Renal pelvis (tissue), 4 donors: ENCODE data around the gene CHKB. TPM values are rescaled to one million over a fixed set of nuclear protein-coding genes. Genes with fewer than 3 reads are reported as not detected.

Experiments used
- DNase-seq: peaks from one replicate; pipeline ENCODE4 v3.0.0-alpha.2; 2013
- polyA plus RNA-seq, 3 donors: library from polyadenylated mRNA; unstranded; fragments of 120-200 nt; gene quantifications; one replicate each; pipeline ENCODE4 v1.2.1, GENCODE V29; 2013; ENCODE audit not compliant: insufficient read length in 3 of 3

CHKB gene
- polyA plus RNA-seq, 3 donors, result 74.5 to 109 (median 105) TPM

DNA sequence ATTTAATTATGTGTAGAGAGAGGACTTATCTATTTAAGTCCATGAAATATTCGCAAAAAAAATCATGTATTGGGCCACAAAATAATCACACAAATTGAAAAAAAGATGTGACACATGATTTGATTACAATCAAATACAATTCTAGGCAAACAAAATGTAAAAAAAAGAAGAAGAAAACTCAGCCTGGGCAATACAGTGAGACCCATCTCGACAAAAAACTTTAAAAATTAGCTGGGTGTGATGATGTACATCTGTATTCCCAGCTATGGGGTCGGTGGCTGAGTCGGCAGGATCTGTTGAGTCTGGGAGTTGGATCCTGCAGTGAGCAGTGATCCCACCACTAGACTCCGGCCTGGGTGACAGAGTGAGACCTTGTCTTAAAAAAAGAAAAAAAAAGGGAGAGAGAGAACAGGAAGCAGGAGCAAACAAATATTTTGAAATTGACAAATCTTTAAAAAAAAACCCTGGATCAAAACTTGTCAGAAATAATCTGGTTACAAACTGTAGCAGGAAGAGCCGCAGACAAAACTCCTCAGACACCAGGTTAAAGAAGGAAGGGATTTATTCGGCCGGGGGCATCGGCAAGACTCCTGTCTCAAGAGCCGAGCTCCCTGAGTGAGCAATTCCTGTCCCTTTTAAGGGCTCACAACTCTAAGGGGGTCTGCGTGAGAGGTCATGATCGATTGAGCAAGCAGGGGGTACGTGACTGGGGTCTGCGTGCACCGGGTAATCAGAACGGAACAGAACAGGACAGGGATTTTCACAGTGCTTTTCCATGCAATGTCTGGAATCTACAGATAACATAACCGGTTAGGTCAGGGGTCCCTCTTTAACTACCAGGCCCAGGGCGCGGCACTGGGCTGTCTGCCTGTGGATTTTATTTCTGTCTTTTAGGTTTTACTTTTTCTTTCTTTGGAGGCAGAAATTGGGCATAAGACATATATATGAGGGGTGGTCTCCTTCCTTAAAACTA, 49.5 kb downstream of the CHKB start:
- no peak for DNase-seq

GRCh38 chr22:50531962-50532674, 50.5 kb downstream of the CHKB start:
- DNase-seq, result no peak

DNA sequence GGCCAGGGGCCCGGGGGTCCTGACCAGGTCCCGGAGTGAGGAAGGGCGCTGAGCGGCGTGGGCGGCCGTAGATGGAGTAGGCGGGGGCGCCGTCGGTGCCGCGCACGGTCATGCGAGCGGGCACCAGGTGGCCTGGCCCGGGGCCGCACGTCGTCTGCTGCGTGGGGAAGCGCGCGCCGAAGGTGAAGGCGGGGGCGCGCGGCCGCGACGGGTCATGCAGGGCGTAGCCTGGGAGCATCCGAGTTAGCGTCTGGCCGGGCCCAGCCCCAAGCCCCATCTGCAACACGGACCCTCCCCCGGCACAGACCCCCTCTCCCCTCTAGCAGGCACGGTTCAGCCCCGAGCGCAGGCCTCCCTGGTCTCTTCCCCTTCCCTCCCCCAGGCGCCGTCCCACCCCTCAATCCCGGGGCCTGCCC, 51.1 kb downstream of the CHKB start:
- DNase-seq, result no peak

- DNase-seq, result no peak
Measured at GRCh38 chr22:50530877-50531545, 51.6 kb downstream of the CHKB start.

- DNase-seq, result no peak
Measured at GRCh38 chr22:50530580-50530876, 52.1 kb downstream of the CHKB start.

DNA sequence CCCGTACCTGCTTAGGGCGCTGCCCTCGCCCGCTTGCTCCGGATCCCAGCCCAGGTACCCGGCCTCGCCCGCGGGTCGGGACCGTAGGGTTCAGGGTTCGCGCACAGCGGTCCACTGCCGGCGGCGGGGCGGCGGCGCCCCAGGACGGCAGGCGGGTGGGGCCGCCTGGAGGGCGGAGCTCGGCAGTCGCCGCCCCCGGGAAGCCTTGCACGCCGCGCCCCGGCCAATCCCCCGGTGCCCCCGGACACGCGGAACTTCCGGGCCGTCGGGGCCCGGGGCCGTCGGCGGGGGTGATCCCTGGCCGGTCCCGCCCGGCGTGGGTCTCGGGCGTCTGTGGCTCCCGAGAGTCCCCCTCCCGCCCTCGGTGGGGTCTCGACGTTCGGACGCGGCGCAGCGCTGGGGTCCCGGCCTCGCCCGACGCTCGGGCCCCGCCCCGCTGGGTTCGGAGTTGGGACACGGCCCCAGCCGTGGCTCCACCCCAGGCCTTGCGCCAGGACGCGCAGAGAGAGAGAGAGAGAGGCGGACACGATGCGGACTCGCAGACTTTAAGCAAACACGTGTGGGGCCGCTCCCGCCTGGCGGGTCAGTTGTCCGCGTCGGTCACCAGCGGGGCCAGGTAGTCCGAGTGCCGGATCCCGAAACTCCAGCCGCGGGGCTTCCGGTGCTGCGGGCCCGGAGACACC, 52.6 kb downstream of the CHKB start, which contains the start of gene TYMP:
TSS of gene TYMP (minus strand) at position 116 of the 683 bp plus-strand sequence. CDS start 303 bp downstream, outside the sequence.
- DNase-seq, result no peak

- DNase-seq, result no peak
Measured at GRCh38 chr22:50529416-50529896, 53.2 kb downstream of the CHKB start.

Other genes with a start within 250 kb of the CHKB start
- 10 to 100 TPM; 46.5 to 54.7 (median 50.5) TPM for gene PPP6R2, start 239.5 kb downstream of the CHKB start, polyA plus RNA-seq
- 10 to 100 TPM; 42.2 to 51.0 (median 42.9) TPM for gene SBF1, start 107.8 kb downstream of the CHKB start, polyA plus RNA-seq
- gene ADM2, start 101.3 kb downstream of the CHKB start, polyA plus RNA-seq, result 1 to 10 TPM; 4.4 to 6.0 (median 5.7) TPM
- 1 to 10 TPM; 3.3 to 6.6 (median 4.2) TPM for gene MIOX, start 96.0 kb downstream of the CHKB start, polyA plus RNA-seq
- gene LMF2, start 75.1 kb downstream of the CHKB start, polyA plus RNA-seq, result 10 to 100 TPM; 47.3 to 61.5 (median 60.5) TPM
- 10 to 100 TPM; 48.3 to 57.4 (median 56.6) TPM for gene NCAPH2, start 74.6 kb downstream of the CHKB start, polyA plus RNA-seq
- 1 to 10 TPM in 2 of 3 donors, not detected in 1; 5.4 to 6.7 TPM for gene SCO2, start 57.3 kb downstream of the CHKB start, polyA plus RNA-seq
- 1 to 10 TPM; 1.4 to 2.2 (median 2.0) TPM for gene TYMP, start 52.8 kb downstream of the CHKB start, polyA plus RNA-seq
- under 1 TPM in 2 of 3 donors, not detected in 1; 0.04 to 0.30 TPM for gene KLHDC7B, start 37.0 kb downstream of the CHKB start, polyA plus RNA-seq
- gene SYCE3, start 19.9 kb downstream of the CHKB start, polyA plus RNA-seq, result under 1 TPM in 1 of 3 donors, not detected in 2; 0.58 TPM
- 10 to 100 TPM; 16.8 to 18.3 (median 17.1) TPM for gene CPT1B, start 4.4 kb downstream of the CHKB start, polyA plus RNA-seq
- 1 to 10 TPM in 2 of 3 donors, under 1 TPM in 1; 0.76 to 1.1 (median 1.0) TPM for gene MAPK8IP2, start 17.9 kb upstream of the CHKB start, polyA plus RNA-seq
- gene ARSA, start 45.3 kb upstream of the CHKB start, polyA plus RNA-seq, result 10 to 100 TPM; 15.3 to 23.7 (median 20.4) TPM
- 10 to 100 TPM; 19.1 to 27.2 (median 19.6) TPM for gene SHANK3, start 90.0 kb upstream of the CHKB start, polyA plus RNA-seq
- gene ACR, start 155.4 kb upstream of the CHKB start, polyA plus RNA-seq, result under 1 TPM; 0.43 to 0.58 (median 0.58) TPM
- gene RABL2B, start 200.8 kb upstream of the CHKB start, polyA plus RNA-seq, result 10 to 100 TPM; 52.5 to 87.3 (median 78.0) TPM